Measurements from ENCODE around the gene SMIM20.

SMIM20 gene

GRCh38 chr4:25928379-25929297, 14.6 kb downstream of the SMIM20 start:
- DNase-seq: peak; percentile 33

- DNase-seq: no peak
Observed at GRCh38 chr4:25929298-25929686, 15.3 kb downstream of the SMIM20 start.

GRCh38 chr4:25930731-25931354, 16.8 kb downstream of the SMIM20 start:
- no peak for DNase-seq

GRCh38 chr4:25936696-25937095, 22.7 kb downstream of the SMIM20 start:
- no peak for DNase-seq

- no peak for DNase-seq
Observed at GRCh38 chr4:25937801-25938200, 23.8 kb downstream of the SMIM20 start.

- no peak for DNase-seq
Observed at GRCh38 chr4:25938366-25938765, 24.3 kb downstream of the SMIM20 start.

- DNase-seq: no peak
Observed at GRCh38 chr4:25938787-25939186, 24.8 kb downstream of the SMIM20 start.

- no peak for DNase-seq
Observed at GRCh38 chr4:25939330-25939729, 25.3 kb downstream of the SMIM20 start.

GRCh38 chr4:25941457-25942221, 27.6 kb downstream of the SMIM20 start:
- DNase-seq: no peak

- no peak for DNase-seq
Observed at GRCh38 chr4:25943312-25943711, 29.3 kb downstream of the SMIM20 start.

GRCh38 chr4:25943805-25944204, 29.8 kb downstream of the SMIM20 start:
- DNase-seq: no peak

GRCh38 chr4:25948051-25948450, 34.0 kb downstream of the SMIM20 start:
- no peak for DNase-seq

GRCh38 chr4:25949173-25949748, 35.2 kb downstream of the SMIM20 start:
- DNase-seq: no peak

- no peak for DNase-seq
Observed at GRCh38 chr4:25949994-25950393, 36.0 kb downstream of the SMIM20 start.

GRCh38 chr4:25950461-25951389, 36.7 kb downstream of the SMIM20 start:
- no peak for DNase-seq

- DNase-seq: no peak
Observed at GRCh38 chr4:25951390-25951952, 37.5 kb downstream of the SMIM20 start.

- no peak for DNase-seq
Observed at GRCh38 chr4:25953740-25954139, 39.7 kb downstream of the SMIM20 start.

- no peak for DNase-seq
Observed at GRCh38 chr4:25954293-25954904, 40.4 kb downstream of the SMIM20 start.

GRCh38 chr4:25955705-25956104, 41.7 kb downstream of the SMIM20 start:
- DNase-seq: no peak

GRCh38 chr4:25956260-25956659, 42.2 kb downstream of the SMIM20 start:
- DNase-seq: no peak

GRCh38 chr4:25958110-25958509, 44.1 kb downstream of the SMIM20 start:
- no peak for DNase-seq
